Natural killer cell (primary cell): ENCODE results near the gene SEPTIN8. TPM values are rescaled to one million over a fixed set of nuclear protein-coding genes. Genes with fewer than 3 reads are reported as not detected.

ENCODE experiments used
- ATAC-seq, 3 donors: fragments of 150-1000 bp in 2 of 3; fragments of 200-7000 bp in 1 of 3; cut with Tn5 transposase; 1 replicate in 1 of 3; 2 replicates in 2 of 3; pipeline ENCODE4 v1.10.0; 2021; ENCODE audit warnings: mild to moderate bottlenecking in 2 of 3, moderate library complexity in 2 of 3
- DNase-seq, 2 donors: peaks; one replicate each; pipeline versions ENCODE4 v3.0.0 to v3.0.0-alpha.2; 2013 to 2021; ENCODE audit warnings: mixed read lengths in 1 of 2
- H3K27ac ChIP-seq: one replicate; pipeline ENCODE4 v1.5.1; 2013; ENCODE audit warnings: mild to moderate bottlenecking, low read length
- H3K27me3 ChIP-seq: one replicate; pipeline ENCODE4 v1.6.1; 2013; ENCODE audit warnings: low read length; ENCODE audit not compliant: control insufficient read depth, insufficient read depth
- H3K36me3 ChIP-seq: one replicate; pipeline ENCODE4 v1.6.1; 2013; ENCODE audit warnings: low read length; ENCODE audit not compliant: control insufficient read depth, insufficient read depth
- H3K4me1 ChIP-seq: one replicate; pipeline ENCODE4 v1.6.1; 2013; ENCODE audit warnings: low read length; ENCODE audit not compliant: control insufficient read depth, insufficient read depth
- H3K4me3 ChIP-seq: one replicate; pipeline ENCODE4 v1.5.1; 2013; ENCODE audit warnings: low read length
- H3K9me3 ChIP-seq: one replicate; pipeline ENCODE4 v1.6.1; 2013; ENCODE audit warnings: low read length; ENCODE audit not compliant: control insufficient read depth, insufficient read depth
- H3K27ac Mint-ChIP-seq, 2 donors: one replicate each; pipeline ENCODE4 v1.8.0; 2022; ENCODE audit warnings: mild to moderate bottlenecking in 2 of 2, mixed read lengths in 2 of 2, moderate library complexity in 1 of 2
- H3K27me3 Mint-ChIP-seq, 2 donors: one replicate each; pipeline ENCODE4 v1.8.0; 2022; ENCODE audit warnings: low read depth in 2 of 2, mixed read lengths in 2 of 2
- H3K36me3 Mint-ChIP-seq: one replicate; pipeline ENCODE4 v1.8.0; 2022; ENCODE audit warnings: mixed read lengths
- H3K4me1 Mint-ChIP-seq, 2 donors: one replicate each; pipeline ENCODE4 v1.8.0; 2022; ENCODE audit warnings: mixed read lengths in 2 of 2
- H3K4me3 Mint-ChIP-seq: one replicate; pipeline ENCODE4 v1.8.0; 2022; ENCODE audit warnings: mild to moderate bottlenecking, moderate library complexity, mixed read lengths
- H3K9me3 Mint-ChIP-seq, 2 donors: one replicate each; pipeline ENCODE4 v1.8.0; 2022; ENCODE audit warnings: mixed read lengths in 2 of 2
- WGBS: methylation state at CpG from one replicate; pipeline ENCODE4 v1.1.7; 2013; ENCODE audit warnings: missing lambda C conversion rate; ENCODE audit not compliant: insufficient coverage; 5-methylcytosine and 5-hydroxymethylcytosine counted together
- intact Hi-C: fragments of 100-400 bp; cut with micrococcal nuclease; formaldehyde crosslinking; loops from one replicate; pipeline ENCODE4 v1.14.2; 2022
- total RNA-seq, 4 donors: library from RNA; stranded (reverse); fragments of 120-200 nt in 1 of 4; gene quantifications; one replicate each; pipeline versions ENCODE4 v1.2.3 to v1.2.4, GENCODE V29; 2013 to 2022
- TF ChIP-seq, protein P1 (sequence below): fragments of 200-600 bp; IDR thresholded peaks from one replicate; pipeline ENCODE4 v1.8.0; 2022; ENCODE audit warnings: antibody characterized with exemption

Gene SEPTIN8, protein sequence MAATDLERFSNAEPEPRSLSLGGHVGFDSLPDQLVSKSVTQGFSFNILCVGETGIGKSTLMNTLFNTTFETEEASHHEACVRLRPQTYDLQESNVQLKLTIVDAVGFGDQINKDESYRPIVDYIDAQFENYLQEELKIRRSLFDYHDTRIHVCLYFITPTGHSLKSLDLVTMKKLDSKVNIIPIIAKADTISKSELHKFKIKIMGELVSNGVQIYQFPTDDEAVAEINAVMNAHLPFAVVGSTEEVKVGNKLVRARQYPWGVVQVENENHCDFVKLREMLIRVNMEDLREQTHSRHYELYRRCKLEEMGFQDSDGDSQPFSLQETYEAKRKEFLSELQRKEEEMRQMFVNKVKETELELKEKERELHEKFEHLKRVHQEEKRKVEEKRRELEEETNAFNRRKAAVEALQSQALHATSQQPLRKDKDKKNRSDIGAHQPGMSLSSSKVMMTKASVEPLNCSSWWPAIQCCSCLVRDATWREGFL
- total RNA-seq, result 10 to 100 TPM in 1 of 3 donors, 1 to 10 TPM in 2; 5.2 to 17.0 (median 9.4) TPM
- 6.7 TPM for total RNA-seq (2013)

DNA sequence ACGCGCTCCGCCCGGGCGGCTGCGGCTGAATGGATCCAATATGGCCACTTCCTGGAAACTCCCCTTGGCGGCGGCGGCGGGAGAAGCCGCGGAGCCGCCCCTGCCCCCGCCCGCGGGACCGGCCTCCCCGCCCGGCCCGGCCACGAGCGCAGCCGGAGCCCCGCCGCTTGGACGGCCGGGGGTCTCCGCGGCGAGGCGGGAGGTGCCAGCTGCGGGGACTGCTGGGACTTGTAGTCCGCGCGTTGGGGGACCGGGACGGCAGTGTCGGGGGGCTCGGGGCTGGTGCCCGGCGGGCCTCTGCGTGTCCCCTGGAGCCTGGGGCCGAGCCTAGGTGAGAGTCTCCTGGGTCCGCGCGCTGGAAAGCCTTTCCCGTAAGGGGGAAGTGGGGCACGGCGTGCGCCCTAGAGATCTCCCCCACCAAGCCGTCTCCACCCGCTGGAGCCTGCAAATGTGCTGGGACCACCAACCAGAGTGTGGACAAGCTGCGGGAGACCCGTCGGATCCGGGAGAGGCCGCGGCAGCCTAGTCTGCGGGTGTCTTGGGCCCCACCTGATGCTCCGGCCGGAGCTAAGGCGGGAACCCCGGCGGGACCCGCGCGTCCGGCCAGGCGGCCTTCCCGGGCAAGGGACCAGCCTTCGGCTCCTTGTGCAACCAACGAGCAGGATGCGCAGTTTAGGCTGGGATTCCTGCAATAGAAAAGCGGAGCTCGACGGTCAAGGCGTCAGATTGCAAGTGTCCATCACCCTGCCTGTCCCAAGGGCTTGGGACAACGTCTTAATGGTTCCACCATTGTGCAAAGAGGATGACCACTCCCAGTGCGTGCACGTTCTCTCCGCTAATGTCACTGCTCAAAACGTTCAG is at the start of gene SEPTIN8:
Gene SEPTIN8 (minus strand): TSS at position 31 of the 861 bp plus-strand sequence. CDS start 102 bp downstream, outside the sequence.
- peaks cover 7 to 8% of the 10 kb centered on the region in 2 donors for H3K4me1 Mint-ChIP-seq
- peaks cover 37 to 44% of the 10 kb centered on the region in 2 donors for H3K27me3 Mint-ChIP-seq
- 7% methylated on average over 82 of the region's 82 CpGs for WGBS
- TF ChIP-seq, protein P1, sequence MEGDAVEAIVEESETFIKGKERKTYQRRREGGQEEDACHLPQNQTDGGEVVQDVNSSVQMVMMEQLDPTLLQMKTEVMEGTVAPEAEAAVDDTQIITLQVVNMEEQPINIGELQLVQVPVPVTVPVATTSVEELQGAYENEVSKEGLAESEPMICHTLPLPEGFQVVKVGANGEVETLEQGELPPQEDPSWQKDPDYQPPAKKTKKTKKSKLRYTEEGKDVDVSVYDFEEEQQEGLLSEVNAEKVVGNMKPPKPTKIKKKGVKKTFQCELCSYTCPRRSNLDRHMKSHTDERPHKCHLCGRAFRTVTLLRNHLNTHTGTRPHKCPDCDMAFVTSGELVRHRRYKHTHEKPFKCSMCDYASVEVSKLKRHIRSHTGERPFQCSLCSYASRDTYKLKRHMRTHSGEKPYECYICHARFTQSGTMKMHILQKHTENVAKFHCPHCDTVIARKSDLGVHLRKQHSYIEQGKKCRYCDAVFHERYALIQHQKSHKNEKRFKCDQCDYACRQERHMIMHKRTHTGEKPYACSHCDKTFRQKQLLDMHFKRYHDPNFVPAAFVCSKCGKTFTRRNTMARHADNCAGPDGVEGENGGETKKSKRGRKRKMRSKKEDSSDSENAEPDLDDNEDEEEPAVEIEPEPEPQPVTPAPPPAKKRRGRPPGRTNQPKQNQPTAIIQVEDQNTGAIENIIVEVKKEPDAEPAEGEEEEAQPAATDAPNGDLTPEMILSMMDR, result no peak
- DNase-seq, result peak; percentile 37 to 65
- intact Hi-C loops, result no loop called here
- peak within 1 kb of the TSS in 1 of 2 donors; percentile 18 for H3K27ac Mint-ChIP-seq
- ATAC-seq, result peak; percentile 71 to 81 (median 80)
- no peaks in the 10 kb centered on the region for H3K36me3 Mint-ChIP-seq
- H3K27ac ChIP-seq, result no peak within 1 kb of the TSS
- peaks cover 18% of the 10 kb centered on the region for H3K4me1 ChIP-seq
- peak within 1 kb of the TSS; percentile 76 for H3K4me3 ChIP-seq
- H3K9me3 ChIP-seq, result no peaks in the 10 kb centered on the region
- no peaks in the 10 kb centered on the region for H3K9me3 Mint-ChIP-seq
- H3K36me3 ChIP-seq, result no peaks in the 10 kb centered on the region
- peaks cover 27% of the 10 kb centered on the region for H3K27me3 ChIP-seq
- peak within 1 kb of the TSS; percentile 73 for H3K4me3 Mint-ChIP-seq

DNA sequence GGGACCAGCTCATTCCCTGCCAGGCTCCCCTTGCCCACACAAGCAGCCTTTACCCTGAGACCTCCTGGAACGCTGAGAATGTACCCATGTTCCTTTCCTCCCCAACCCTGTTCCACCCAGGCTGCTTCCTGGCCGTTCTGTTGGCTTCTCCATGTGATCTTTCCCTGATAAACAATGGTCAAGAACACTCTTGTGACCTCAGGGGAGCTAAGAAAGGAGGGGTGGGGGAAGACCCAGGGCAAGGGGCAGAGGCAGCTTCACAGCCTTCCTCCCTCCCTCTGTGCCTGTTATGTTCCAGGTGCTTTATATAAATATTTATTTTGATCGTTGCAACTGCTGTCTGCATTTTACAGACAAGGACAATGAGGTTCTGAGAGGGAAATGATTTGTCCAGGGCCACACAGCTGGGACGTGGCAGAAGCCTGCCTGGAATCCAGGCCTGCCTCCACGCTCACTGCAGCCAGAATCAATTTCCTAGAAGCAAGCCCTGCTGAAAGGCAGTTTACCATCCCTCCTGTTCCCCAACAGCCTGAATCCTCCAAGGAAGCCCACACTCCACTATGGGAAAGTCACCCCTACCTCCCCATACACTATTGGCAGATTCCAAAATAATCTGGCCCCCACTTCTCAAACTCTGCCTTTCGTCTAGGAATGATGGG is 49.5 kb upstream of the SEPTIN8 start:
- no peaks in the 10 kb centered on the region for H3K9me3 ChIP-seq
- 86% methylated on average over 6 of the region's 6 CpGs for WGBS
- intact Hi-C loops, result no loop called here
- peaks cover 37% of the 10 kb centered on the region for H3K27me3 ChIP-seq
- no peak overlapping the region for H3K4me3 Mint-ChIP-seq
- H3K36me3 Mint-ChIP-seq, result no peaks in the 10 kb centered on the region
- peaks cover 35 to 63% of the 10 kb centered on the region in 2 donors for H3K27me3 Mint-ChIP-seq
- H3K27ac ChIP-seq, result no peak overlapping the region
- ATAC-seq (no peak), DNase-seq (no peak)
- H3K4me1 Mint-ChIP-seq, result peaks cover 6 to 19% of the 10 kb centered on the region in 2 donors
- peaks cover 18% of the 10 kb centered on the region for H3K4me1 ChIP-seq
- H3K9me3 Mint-ChIP-seq, result no peaks in the 10 kb centered on the region
- no peaks in the 10 kb centered on the region for H3K36me3 ChIP-seq
- TF ChIP-seq, protein P1, result no peak
- no peak overlapping the region for H3K4me3 ChIP-seq
- H3K27ac Mint-ChIP-seq, result no peak overlapping the region

DNA sequence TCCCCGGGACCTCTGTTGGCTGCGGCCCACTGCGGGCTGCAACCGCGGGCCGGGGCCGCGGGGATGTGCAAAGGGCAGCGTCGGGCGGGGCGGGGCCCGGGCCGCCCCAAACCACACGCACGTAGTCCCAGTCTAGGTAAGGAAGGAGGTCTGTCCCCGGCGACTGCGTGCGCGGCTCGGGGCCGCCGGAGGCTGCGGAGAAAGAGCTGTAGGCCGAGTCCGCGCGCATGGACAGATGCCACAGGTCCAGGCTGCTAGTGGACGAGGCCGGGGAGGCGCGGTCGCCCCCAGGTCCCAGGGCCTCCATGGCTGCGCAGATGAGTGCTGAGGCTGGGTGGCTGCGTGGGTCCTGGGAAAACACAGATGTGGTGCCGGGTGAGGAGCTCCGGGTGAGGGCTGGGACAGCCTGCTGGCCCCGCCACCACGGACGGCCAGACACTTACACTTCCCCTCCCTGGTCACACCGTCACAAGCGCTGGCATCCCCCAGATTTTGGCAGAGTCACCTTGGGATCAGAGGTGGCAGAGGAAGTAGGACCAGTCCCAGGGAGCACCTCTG is 48.9 kb upstream of the SEPTIN8 start:
- peaks cover 37% of the 10 kb centered on the region for H3K27me3 ChIP-seq
- intact Hi-C loops, result no loop called here

More for the DNA sequence above, 48.9 kb upstream of the SEPTIN8 start:
- H3K9me3 Mint-ChIP-seq, result no peaks in the 10 kb centered on the region
- ATAC-seq, result no peak
- H3K36me3 Mint-ChIP-seq, result no peaks in the 10 kb centered on the region
- H3K4me1 Mint-ChIP-seq, result peaks cover 6 to 13% of the 10 kb centered on the region in 2 donors
- Histone ChIP-seq H3K4me3 (no peak overlapping the region), H3K4me1 (peaks cover 17% of the 10 kb centered on the region), H3K36me3 (no peaks in the 10 kb centered on the region), H3K9me3 (no peaks in the 10 kb centered on the region), H3K27ac (no peak overlapping the region)
- no peak overlapping the region for H3K27ac Mint-ChIP-seq
- TF ChIP-seq, protein P1, result no peak
- WGBS, result 14% methylated on average over 43 of the region's 43 CpGs
- peaks cover 29 to 60% of the 10 kb centered on the region in 2 donors for H3K27me3 Mint-ChIP-seq
- DNase-seq, result peak in 1 of 2 donors; percentile 41
- no peak overlapping the region for H3K4me3 Mint-ChIP-seq
